ENCODE data around the gene OAT.

The OAT gene

DNA sequence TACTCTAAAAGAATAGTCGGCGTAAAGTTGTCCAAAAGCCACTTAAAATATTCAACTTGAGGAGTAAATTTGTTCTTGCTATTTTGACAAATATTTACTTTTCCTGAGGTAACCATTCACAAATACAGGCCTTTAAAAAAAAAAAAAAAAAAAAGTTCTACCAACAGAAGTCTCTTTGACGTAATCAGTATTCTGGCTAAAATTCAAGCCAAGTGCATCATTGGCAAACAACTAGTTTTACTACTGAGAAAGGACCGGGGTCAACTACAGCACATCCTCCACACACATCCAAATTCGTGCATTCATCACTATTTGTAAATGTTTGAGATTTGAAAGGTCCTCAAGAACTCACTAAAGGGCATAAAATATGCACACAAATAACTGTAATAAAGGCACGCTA, 2.0 kb downstream of the OAT start:
- ATAC-seq: no peak
- TF ChIP-seq CSDC2 (CRISPR knock-in tag; IDR thresholded peaks at IDR 0.05): no peak
- no peak for TF ChIP-seq OSR1 (CRISPR knock-in tag; IDR thresholded peaks at IDR 0.05)
- TF ChIP-seq, protein P1, sequence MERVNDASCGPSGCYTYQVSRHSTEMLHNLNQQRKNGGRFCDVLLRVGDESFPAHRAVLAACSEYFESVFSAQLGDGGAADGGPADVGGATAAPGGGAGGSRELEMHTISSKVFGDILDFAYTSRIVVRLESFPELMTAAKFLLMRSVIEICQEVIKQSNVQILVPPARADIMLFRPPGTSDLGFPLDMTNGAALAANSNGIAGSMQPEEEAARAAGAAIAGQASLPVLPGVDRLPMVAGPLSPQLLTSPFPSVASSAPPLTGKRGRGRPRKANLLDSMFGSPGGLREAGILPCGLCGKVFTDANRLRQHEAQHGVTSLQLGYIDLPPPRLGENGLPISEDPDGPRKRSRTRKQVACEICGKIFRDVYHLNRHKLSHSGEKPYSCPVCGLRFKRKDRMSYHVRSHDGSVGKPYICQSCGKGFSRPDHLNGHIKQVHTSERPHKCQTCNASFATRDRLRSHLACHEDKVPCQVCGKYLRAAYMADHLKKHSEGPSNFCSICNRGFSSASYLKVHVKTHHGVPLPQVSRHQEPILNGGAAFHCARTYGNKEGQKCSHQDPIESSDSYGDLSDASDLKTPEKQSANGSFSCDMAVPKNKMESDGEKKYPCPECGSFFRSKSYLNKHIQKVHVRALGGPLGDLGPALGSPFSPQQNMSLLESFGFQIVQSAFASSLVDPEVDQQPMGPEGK (CRISPR knock-in tag; IDR thresholded peaks at IDR 0.05; ENCODE audit: borderline replicate concordance): no peak
- TF ChIP-seq TOX (CRISPR knock-in tag; IDR thresholded peaks at IDR 0.05; ENCODE audit: borderline replicate concordance): no peak
- no peak for TF ChIP-seq ZNF565 (CRISPR knock-in tag; conservative IDR thresholded peaks at IDR 0.05; ENCODE audit: low read depth)

DNA sequence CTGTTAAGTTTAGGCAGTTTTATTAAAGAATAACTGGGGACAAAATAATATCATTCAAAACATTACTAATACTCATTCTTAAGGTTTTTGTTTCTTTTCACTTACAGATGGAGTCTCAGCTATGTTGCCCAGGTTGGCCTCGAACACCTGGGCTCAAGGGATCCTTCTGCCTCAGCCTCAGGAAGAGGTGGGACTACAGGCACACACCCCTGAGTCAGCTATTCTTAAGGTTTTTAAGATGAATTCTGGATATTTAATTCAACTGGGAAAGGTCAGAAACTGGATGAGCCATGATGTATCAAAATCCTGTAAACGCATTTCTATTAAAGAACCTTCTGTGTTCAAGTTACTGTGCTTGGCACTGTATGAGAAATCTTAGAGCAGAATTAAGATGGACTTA, 3.5 kb downstream of the OAT start:
- TF ChIP-seq ISL1 (CRISPR knock-in tag; IDR thresholded peaks at IDR 0.05) (no peak), CSDC2 (CRISPR knock-in tag; IDR thresholded peaks at IDR 0.05) (no peak), SNAI2 (CRISPR knock-in tag; IDR thresholded peaks at IDR 0.05) (no peak), ZFP3 (CRISPR knock-in tag; IDR thresholded peaks at IDR 0.05) (no peak), PPARA (CRISPR knock-in tag; IDR thresholded peaks at IDR 0.05; ENCODE audit: borderline replicate concordance) (no peak), ESRRG (CRISPR knock-in tag; IDR thresholded peaks at IDR 0.05) (no peak), ZFP30 (CRISPR knock-in tag; IDR thresholded peaks at IDR 0.05) (no peak), ARNTL (CRISPR knock-in tag; IDR thresholded peaks at IDR 0.05; ENCODE audit: borderline replicate concordance, low read depth) (no peak), TCF4 (CRISPR knock-in tag; IDR thresholded peaks at IDR 0.05; ENCODE audit: borderline replicate concordance) (no peak)
- TF ChIP-seq, protein P2, sequence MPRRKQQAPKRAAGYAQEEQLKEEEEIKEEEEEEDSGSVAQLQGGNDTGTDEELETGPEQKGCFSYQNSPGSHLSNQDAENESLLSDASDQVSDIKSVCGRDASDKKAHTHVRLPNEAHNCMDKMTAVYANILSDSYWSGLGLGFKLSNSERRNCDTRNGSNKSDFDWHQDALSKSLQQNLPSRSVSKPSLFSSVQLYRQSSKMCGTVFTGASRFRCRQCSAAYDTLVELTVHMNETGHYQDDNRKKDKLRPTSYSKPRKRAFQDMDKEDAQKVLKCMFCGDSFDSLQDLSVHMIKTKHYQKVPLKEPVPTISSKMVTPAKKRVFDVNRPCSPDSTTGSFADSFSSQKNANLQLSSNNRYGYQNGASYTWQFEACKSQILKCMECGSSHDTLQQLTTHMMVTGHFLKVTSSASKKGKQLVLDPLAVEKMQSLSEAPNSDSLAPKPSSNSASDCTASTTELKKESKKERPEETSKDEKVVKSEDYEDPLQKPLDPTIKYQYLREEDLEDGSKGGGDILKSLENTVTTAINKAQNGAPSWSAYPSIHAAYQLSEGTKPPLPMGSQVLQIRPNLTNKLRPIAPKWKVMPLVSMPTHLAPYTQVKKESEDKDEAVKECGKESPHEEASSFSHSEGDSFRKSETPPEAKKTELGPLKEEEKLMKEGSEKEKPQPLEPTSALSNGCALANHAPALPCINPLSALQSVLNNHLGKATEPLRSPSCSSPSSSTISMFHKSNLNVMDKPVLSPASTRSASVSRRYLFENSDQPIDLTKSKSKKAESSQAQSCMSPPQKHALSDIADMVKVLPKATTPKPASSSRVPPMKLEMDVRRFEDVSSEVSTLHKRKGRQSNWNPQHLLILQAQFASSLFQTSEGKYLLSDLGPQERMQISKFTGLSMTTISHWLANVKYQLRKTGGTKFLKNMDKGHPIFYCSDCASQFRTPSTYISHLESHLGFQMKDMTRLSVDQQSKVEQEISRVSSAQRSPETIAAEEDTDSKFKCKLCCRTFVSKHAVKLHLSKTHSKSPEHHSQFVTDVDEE (CRISPR knock-in tag; IDR thresholded peaks at IDR 0.05): no peak
- TF ChIP-seq, protein P1 (CRISPR knock-in tag; IDR thresholded peaks at IDR 0.05; ENCODE audit: borderline replicate concordance): no peak
- TF ChIP-seq, protein P3, sequence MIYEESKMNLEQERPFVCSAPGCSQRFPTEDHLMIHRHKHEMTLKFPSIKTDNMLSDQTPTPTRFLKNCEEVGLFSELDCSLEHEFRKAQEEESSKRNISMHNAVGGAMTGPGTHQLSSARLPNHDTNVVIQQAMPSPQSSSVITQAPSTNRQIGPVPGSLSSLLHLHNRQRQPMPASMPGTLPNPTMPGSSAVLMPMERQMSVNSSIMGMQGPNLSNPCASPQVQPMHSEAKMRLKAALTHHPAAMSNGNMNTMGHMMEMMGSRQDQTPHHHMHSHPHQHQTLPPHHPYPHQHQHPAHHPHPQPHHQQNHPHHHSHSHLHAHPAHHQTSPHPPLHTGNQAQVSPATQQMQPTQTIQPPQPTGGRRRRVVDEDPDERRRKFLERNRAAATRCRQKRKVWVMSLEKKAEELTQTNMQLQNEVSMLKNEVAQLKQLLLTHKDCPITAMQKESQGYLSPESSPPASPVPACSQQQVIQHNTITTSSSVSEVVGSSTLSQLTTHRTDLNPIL (CRISPR knock-in tag; IDR thresholded peaks at IDR 0.05; ENCODE audit: low read depth): no peak
- TF ChIP-seq, protein P4, sequence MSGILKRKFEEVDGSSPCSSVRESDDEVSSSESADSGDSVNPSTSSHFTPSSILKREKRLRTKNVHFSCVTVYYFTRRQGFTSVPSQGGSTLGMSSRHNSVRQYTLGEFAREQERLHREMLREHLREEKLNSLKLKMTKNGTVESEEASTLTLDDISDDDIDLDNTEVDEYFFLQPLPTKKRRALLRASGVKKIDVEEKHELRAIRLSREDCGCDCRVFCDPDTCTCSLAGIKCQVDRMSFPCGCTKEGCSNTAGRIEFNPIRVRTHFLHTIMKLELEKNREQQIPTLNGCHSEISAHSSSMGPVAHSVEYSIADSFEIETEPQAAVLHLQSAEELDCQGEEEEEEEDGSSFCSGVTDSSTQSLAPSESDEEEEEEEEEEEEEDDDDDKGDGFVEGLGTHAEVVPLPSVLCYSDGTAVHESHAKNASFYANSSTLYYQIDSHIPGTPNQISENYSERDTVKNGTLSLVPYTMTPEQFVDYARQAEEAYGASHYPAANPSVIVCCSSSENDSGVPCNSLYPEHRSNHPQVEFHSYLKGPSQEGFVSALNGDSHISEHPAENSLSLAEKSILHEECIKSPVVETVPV (CRISPR knock-in tag; IDR thresholded peaks at IDR 0.05): no peak
- no peak for ATAC-seq

DNA sequence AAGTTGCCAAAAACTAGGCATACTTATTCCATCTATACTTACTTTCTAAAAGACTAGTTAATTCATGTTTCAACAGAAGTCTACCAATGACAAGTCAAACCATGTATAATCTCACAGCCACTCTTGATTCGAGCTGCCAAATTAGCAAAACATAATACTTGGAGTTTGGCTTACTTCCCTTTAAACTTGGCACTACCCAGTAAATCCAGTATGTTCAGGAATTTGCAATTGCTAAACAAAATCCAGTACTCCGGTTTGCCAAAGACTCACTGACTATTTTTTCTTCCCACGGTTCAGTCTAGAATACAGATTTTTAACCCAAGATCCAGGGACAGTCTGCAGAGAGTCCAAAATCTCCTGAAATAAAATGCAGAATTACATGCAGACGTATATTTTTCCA, 4.6 kb downstream of the OAT start:
- TF ChIP-seq CSDC2 (CRISPR knock-in tag; IDR thresholded peaks at IDR 0.05) (no peak), BACH2 (CRISPR knock-in tag; IDR thresholded peaks at IDR 0.05; ENCODE audit: borderline replicate concordance) (no peak), TCF4 (CRISPR knock-in tag; IDR thresholded peaks at IDR 0.05; ENCODE audit: borderline replicate concordance) (no peak), ZFP30 (CRISPR knock-in tag; IDR thresholded peaks at IDR 0.05) (no peak), ZC3H10 (CRISPR knock-in tag; IDR thresholded peaks at IDR 0.05) (no peak), SNAI2 (CRISPR knock-in tag; IDR thresholded peaks at IDR 0.05) (no peak), GLIS3 (CRISPR knock-in tag; IDR thresholded peaks at IDR 0.05) (no peak), OSR1 (CRISPR knock-in tag; IDR thresholded peaks at IDR 0.05) (no peak)
- ATAC-seq: no peak

DNA sequence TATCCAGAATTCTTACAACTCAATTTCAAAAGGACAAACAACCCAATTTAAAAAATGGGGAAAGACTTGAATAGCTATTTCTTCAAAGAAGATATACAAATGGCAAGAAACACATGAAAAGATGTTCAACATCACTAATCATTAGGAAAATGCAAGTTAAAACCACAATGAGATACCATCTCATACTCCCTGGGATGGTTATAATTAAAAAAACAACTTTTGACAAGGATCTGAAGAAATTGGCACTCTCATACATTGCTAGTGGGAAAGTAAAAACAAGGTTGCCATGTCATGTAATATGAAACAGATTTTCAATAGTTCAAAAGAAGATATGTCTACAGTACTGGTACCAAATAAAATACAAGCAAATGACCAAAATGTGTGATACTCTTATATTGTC, 9.0 kb downstream of the OAT start:
- ATAC-seq: peak; percentile 49
- TF ChIP-seq ARNTL (CRISPR knock-in tag; IDR thresholded peaks at IDR 0.05; ENCODE audit: borderline replicate concordance, low read depth) (no peak), TCF4 (CRISPR knock-in tag; IDR thresholded peaks at IDR 0.05; ENCODE audit: borderline replicate concordance) (peak; percentile 60; the same call in 1 of the 2 replicates), BACH2 (CRISPR knock-in tag; IDR thresholded peaks at IDR 0.05; ENCODE audit: borderline replicate concordance) (no peak), PPARA (CRISPR knock-in tag; IDR thresholded peaks at IDR 0.05; ENCODE audit: borderline replicate concordance) (no peak)
- TF ChIP-seq, protein P1 (CRISPR knock-in tag; IDR thresholded peaks at IDR 0.05; ENCODE audit: borderline replicate concordance): no peak

Measured in SK-N-SH treated with all-trans-retinoic acid at 6 μM for 48 hours (cell line).